Gastroesophageal sphincter (tissue), 4 donors: ENCODE measurements around the gene HERC5. TPM values are rescaled to one million over a fixed set of nuclear protein-coding genes. Genes with fewer than 3 reads are reported as not detected.

Source experiments
- ATAC-seq: fragments of 150-250 bp; one replicate; pipeline ENCODE4 v1.9.1; 2016; ENCODE audit warnings: mild to moderate bottlenecking, moderate library complexity
- H3K27ac ChIP-seq, 4 donors: fragments of 200-600 bp; sonication (generic) in 3 of 4; 1 replicate in 3 of 4; 2 replicates in 1 of 4; pipeline ENCODE4 v1.5.1; 2016 to 2019
- H3K27me3 ChIP-seq: fragments of 200-600 bp; sonication (generic); one replicate; pipeline ENCODE4 v1.5.1; 2019
- H3K36me3 ChIP-seq, 2 donors: fragments of 200-600 bp; sonication (generic); one replicate each; pipeline ENCODE4 v1.5.1; 2019; ENCODE audit warnings: control low read depth in 1 of 2
- H3K4me1 ChIP-seq, 3 donors: fragments of 200-600 bp; sonication (generic); 1 replicate in 2 of 3; 2 replicates in 1 of 3; pipeline ENCODE4 v1.5.1; 2016 to 2019; ENCODE audit warnings: control low read depth in 2 of 3
- H3K4me3 ChIP-seq, 2 donors: fragments of 200-600 bp; sonication (generic); one replicate each; pipeline ENCODE4 v1.5.1; 2019; ENCODE audit warnings: mild to moderate bottlenecking in 1 of 2, moderate library complexity in 1 of 2
- H3K9me3 ChIP-seq, 3 donors: fragments of 200-600 bp; sonication (generic); one replicate each; pipeline ENCODE4 v1.5.1; 2017 to 2019; ENCODE audit warnings: control low read depth in 2 of 3
- CTCF ChIP-seq, 4 experiments: fragments of 200-600 bp in 2 of 4; fragments of 450-650 bp in 2 of 4; sonication (generic) in 1 of 4; IDR thresholded peaks; one replicate each; pipeline ENCODE4 v1.5.1; 2017 to 2019; ENCODE audit warnings: antibody characterized with exemption in 4 of 4, mild to moderate bottlenecking in 2 of 4, moderate library complexity in 2 of 4
- EP300 ChIP-seq: sonication (generic); formaldehyde crosslinking; IDR thresholded peaks from one replicate; pipeline ENCODE4 v1.6.1; 2017; ENCODE audit warnings: antibody characterized with exemption, mild to moderate bottlenecking
- POLR2A ChIP-seq, 2 donors: fragments of 450-650 bp; IDR thresholded peaks; one replicate each; pipeline ENCODE4 v1.6.1; 2017; ENCODE audit warnings: antibody characterized with exemption in 2 of 2, mild to moderate bottlenecking in 2 of 2, moderate library complexity in 1 of 2
- POLR2AphosphoS5 ChIP-seq: sonication (generic); formaldehyde crosslinking; IDR thresholded peaks from one replicate; pipeline ENCODE4 v1.6.1; 2017; ENCODE audit warnings: antibody characterized with exemption
- WGBS, 2 donors: methylation state at CpG; one replicate each; pipeline ENCODE4 v1.1.5; 2018; ENCODE audit warnings: low coverage in 1 of 2; 5-methylcytosine and 5-hydroxymethylcytosine counted together
- total RNA-seq, 4 donors: library from RNA; depleted of rRNA; stranded (reverse); fragments of >200 nt; gene quantifications; one replicate each; pipeline ENCODE4 v1.1.0, GENCODE V29; 2016

The HERC5 gene
- total RNA-seq, 4 donors from 2014 or later = 2.2 to 5.9 (median 3.9) TPM

- no peak for TF ChIP-seq CTCF (IDR thresholded peaks at IDR 0.05)
- TF ChIP-seq POLR2A (IDR thresholded peaks at IDR 0.05) = no peak
- no peak for ATAC-seq
- Histone ChIP-seq H3K27ac (no peak overlapping the region), H3K9me3 (no peaks in the 10 kb centered on the region), H3K36me3 (peaks cover 3 to 30% of the 10 kb centered on the region in 2 donors), H3K27me3 (no peaks in the 10 kb centered on the region), H3K4me3 (no peak overlapping the region), H3K4me1 (peaks cover 0 to 11% (median 0%) of the 10 kb centered on the region in 3 donors)
- WGBS, 2 donors = 84 to 87% methylated on average over 2 to 3 of the region's 3 CpGs
Measured at GRCh38 chr4:88516746-88517145, 59.8 kb downstream of the HERC5 start.

- H3K9me3 ChIP-seq = no peaks in the 10 kb centered on the region
- no peak overlapping the region for H3K4me3 ChIP-seq
- H3K27ac ChIP-seq = no peak overlapping the region
- H3K4me1 ChIP-seq = peaks cover 0 to 22% (median 0%) of the 10 kb centered on the region in 3 donors
- H3K36me3 ChIP-seq = peaks cover 3 to 30% of the 10 kb centered on the region in 2 donors
- 74 to 76% methylated on average over 3 of the region's 3 CpGs for WGBS, 2 donors
- no peak for TF ChIP-seq POLR2AphosphoS5
- TF ChIP-seq EP300 = no peak
- no peak for TF ChIP-seq CTCF (IDR thresholded peaks at IDR 0.05)
- no peak for ATAC-seq
- H3K27me3 ChIP-seq = no peaks in the 10 kb centered on the region
Measured at GRCh38 chr4:88517825-88518224, 60.9 kb downstream of the HERC5 start.

GRCh38 chr4:88518911-88519310 lies 62.0 kb downstream of the HERC5 start:
- Histone ChIP-seq H3K9me3 (no peaks in the 10 kb centered on the region), H3K36me3 (peaks cover 3 to 30% of the 10 kb centered on the region in 2 donors), H3K27ac (no peak overlapping the region), H3K4me1 (peaks cover 0 to 23% (median 0%) of the 10 kb centered on the region in 3 donors), H3K27me3 (no peaks in the 10 kb centered on the region), H3K4me3 (no peak overlapping the region)
- no peak for TF ChIP-seq POLR2A (IDR thresholded peaks at IDR 0.05)
- no peak for TF ChIP-seq CTCF (IDR thresholded peaks at IDR 0.05)
- TF ChIP-seq POLR2AphosphoS5 = no peak
- no peak for TF ChIP-seq EP300
- WGBS, 2 donors = 73 to 76% methylated on average over 6 of the region's 6 CpGs
- ATAC-seq = no peak

GRCh38 chr4:88522702-88523324 lies 65.9 kb downstream of the HERC5 start:
- H3K4me1 ChIP-seq = peaks cover 7 to 45% (median 9%) of the 10 kb centered on the region in 3 donors
- TF ChIP-seq POLR2AphosphoS5 (no peak), POLR2A (IDR thresholded peaks at IDR 0.05) (no peak), CTCF (IDR thresholded peaks at IDR 0.05) (no peak), EP300 (no peak)
- peaks cover 3 to 30% of the 10 kb centered on the region in 2 donors for H3K36me3 ChIP-seq
- H3K27me3 ChIP-seq = no peaks in the 10 kb centered on the region
- ATAC-seq = no peak
- H3K9me3 ChIP-seq = no peaks in the 10 kb centered on the region
- WGBS, 2 donors = 1% methylated on average over 13 to 24 of the region's 28 CpGs
- peak overlapping the region; percentile 75 to 90 for H3K4me3 ChIP-seq
- peak overlapping the region; percentile 73 to 95 (median 91) for H3K27ac ChIP-seq

GRCh38 chr4:88523325-88524129 lies 66.6 kb downstream of the HERC5 start, which contains the start of gene PYURF:
PYURF (minus strand) TSS chr4:88523776; CDS start chr4:88523700, 76 bp downstream.
- WGBS, 2 donors = 0 to 8% methylated on average over 2 of the region's 68 CpGs

More at GRCh38 chr4:88523325-88524129, 66.6 kb downstream of the HERC5 start, which contains the start of gene PYURF:
- Histone ChIP-seq H3K4me1 (peaks cover 7 to 45% (median 9%) of the 10 kb centered on the region in 3 donors), H3K9me3 (no peaks in the 10 kb centered on the region), H3K27me3 (no peaks in the 10 kb centered on the region), H3K4me3 (peak within 1 kb of the TSS; percentile 75 to 90), H3K36me3 (peaks cover 3 to 30% of the 10 kb centered on the region in 2 donors), H3K27ac (peak within 1 kb of the TSS; percentile 73 to 95 (median 91))
- ATAC-seq = peak; percentile 98
- TF ChIP-seq CTCF (IDR thresholded peaks at IDR 0.05) (peak in 3 of 4 experiments; percentile 11 to 18 (median 11)), POLR2AphosphoS5 (peak; percentile 85), EP300 (no peak), POLR2A (IDR thresholded peaks at IDR 0.05) (peak; percentile 78 to 84)
